Suprapubic skin (tissue), 3 donors: ENCODE data around the gene NAP1L1.

Experiments
- CTCF ChIP-seq, 2 donors: fragments of 200-600 bp in 1 of 2; fragments of 450-650 bp in 1 of 2; sonication (generic) in 1 of 2; IDR thresholded peaks; one replicate each; pipeline ENCODE4 v1.5.1; 2016 to 2019; ENCODE audit warnings: antibody characterized with exemption in 2 of 2, mild to moderate bottlenecking in 1 of 2, moderate library complexity in 1 of 2
- EP300 ChIP-seq: sonication (generic); formaldehyde crosslinking; IDR thresholded peaks from one replicate; pipeline ENCODE4 v1.6.1; 2017; ENCODE audit warnings: antibody characterized with exemption

DNA sequence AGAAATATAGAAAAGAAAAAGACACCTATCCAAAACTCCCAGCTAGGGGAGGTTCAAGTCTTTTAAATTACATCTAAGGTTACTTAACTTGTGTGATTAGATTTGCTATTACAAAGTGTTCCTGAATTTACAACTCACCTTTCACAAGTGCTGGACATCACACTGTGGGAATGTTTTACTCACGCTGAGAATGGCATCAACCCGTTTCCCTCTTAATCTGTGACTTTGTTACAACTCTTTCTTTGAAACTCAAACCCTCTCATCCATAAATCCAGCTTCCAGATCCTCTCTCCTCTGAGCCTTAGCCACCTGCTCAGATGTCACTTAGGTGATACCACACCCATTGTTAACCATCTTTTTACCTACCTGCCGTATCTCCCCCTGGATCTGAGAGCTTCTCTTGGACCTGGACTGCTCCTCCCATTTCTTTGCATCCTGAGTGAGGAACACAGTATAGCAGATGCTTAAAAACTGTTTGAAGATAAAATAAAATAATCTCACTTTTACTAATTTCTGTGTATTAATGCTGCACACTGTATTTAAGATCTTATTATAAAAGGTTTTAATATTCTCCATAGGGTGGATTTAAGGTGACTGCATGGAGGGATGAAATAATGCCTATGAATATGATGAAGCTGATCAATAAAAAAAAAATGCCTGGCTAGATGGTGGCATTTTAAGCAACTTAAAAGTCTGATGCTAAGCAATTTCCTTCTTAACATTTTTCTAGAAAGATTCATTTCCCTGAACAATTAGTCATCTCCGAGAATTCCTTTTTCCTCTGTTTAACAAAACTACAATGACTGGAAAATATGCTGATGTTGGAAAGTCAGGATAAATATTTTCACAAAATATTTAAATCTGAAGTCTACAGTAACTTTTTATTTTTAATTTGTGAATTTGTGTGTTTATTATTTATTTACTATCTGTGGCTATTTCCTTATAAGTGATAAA is 39.1 kb upstream of the NAP1L1 start:
- TF ChIP-seq CTCF (IDR thresholded peaks at IDR 0.05) (no peak), EP300 (no peak)
